AG04450 (cell line): Measurements from ENCODE around the gene EMP2. TPM values are rescaled to one million over a fixed set of nuclear protein-coding genes. Genes with fewer than 3 reads are reported as not detected.

Experiments
- CTCF ChIA-PET: fragments of 300-600, 350-600 bp; formaldehyde crosslinking; extraction: SDS; loops from one replicate; lab custom pipeline; 2022; ENCODE audit warnings: antibody characterized with exemption, inconsistent platforms; lab: Charles Lee
- POLR2A ChIA-PET: fragments of 350-600 bp; formaldehyde crosslinking; extraction: SDS; loops from one replicate; lab custom pipeline; 2021; ENCODE audit warnings: antibody characterized with exemption, inconsistent platforms; lab: Yijun Ruan, JAX
- DNase-seq: peaks from one replicate; pipeline ENCODE4 v3.0.0-alpha.2; 2011; ENCODE audit warnings: low read depth, low spot score
- H3K27ac ChIP-seq: one replicate; pipeline ENCODE4 v1.5.1; 2012; ENCODE audit warnings: low read depth, low read length, control low read depth
- H3K27me3 ChIP-seq: one replicate; pipeline ENCODE4 v1.6.0; 2012; ENCODE audit warnings: low read length; ENCODE audit not compliant: control insufficient read depth, insufficient read depth
- H3K4me3 ChIP-seq: 2 replicates; pipeline ENCODE4 v1.5.1; 2011; ENCODE audit warnings: mild to moderate bottlenecking, low read depth, low read length, control low read depth
- H3K9me3 ChIP-seq: 2 replicates; pipeline ENCODE4 v1.5.1; 2012; ENCODE audit warnings: low read length; ENCODE audit not compliant: control insufficient read depth, insufficient read depth
- polyA plus RNA-seq: library from polyadenylated mRNA; depleted of rRNA; stranded (reverse); fragments of >200 nt; gene quantifications from 2 replicates; pipeline ENCODE4 v1.2.3, GENCODE V29; 2011
- TF ChIP-seq, protein P1 (sequence below): IDR thresholded peaks from 2 replicates; pipeline ENCODE4 v1.5.1; 2011; ENCODE audit warnings: low read depth, low read length, control low read depth, inconsistent platforms

Gene EMP2
- polyA plus RNA-seq, 1 experiment = 15.2 TPM

DNA sequence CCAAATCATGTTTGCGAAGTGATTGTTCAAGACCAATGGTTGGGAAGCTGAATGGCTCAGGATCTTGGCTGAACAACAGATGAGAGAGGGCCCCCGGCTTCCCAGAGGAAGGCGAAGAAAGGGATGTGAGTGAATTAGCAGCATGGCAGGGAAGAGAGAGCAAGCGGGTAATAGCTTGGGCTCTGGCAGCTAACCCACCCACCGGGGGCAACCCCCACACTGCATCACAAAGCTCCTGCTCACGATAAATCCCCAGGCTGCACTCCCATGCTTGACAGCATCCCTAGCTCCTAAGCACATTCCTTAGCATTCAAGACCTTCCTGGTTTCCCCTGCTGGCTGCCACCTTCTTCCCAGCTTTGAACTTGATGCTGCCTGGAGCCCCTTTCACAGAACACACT, 26.2 kb upstream of the EMP2 start:
- POLR2A ChIA-PET = no interaction called here
- DNase-seq = no peak
- Histone ChIP-seq H3K27ac (no peak overlapping the region), H3K27me3 (peaks cover 4% of the 10 kb centered on the region), H3K4me3 (no peak overlapping the region), H3K9me3 (0 out of 2 replicates have a peak, but pooled peaks cover 2% of the 10 kb centered on the region)
- TF ChIP-seq, protein P1, sequence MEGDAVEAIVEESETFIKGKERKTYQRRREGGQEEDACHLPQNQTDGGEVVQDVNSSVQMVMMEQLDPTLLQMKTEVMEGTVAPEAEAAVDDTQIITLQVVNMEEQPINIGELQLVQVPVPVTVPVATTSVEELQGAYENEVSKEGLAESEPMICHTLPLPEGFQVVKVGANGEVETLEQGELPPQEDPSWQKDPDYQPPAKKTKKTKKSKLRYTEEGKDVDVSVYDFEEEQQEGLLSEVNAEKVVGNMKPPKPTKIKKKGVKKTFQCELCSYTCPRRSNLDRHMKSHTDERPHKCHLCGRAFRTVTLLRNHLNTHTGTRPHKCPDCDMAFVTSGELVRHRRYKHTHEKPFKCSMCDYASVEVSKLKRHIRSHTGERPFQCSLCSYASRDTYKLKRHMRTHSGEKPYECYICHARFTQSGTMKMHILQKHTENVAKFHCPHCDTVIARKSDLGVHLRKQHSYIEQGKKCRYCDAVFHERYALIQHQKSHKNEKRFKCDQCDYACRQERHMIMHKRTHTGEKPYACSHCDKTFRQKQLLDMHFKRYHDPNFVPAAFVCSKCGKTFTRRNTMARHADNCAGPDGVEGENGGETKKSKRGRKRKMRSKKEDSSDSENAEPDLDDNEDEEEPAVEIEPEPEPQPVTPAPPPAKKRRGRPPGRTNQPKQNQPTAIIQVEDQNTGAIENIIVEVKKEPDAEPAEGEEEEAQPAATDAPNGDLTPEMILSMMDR = no peak
- CTCF ChIA-PET = interaction anchor here (1.3 kb wide), 1 partner anchor 28 kb away, joined by 3 read pairs; no protein-coding TSS in a partner anchor

GRCh38 chr16:10605636-10606035, 25.2 kb upstream of the EMP2 start:
- no peak for DNase-seq
- Histone ChIP-seq H3K27me3 (peaks cover 4% of the 10 kb centered on the region), H3K27ac (no peak overlapping the region), H3K9me3 (0 out of 2 replicates have a peak, but pooled peaks cover 2% of the 10 kb centered on the region), H3K4me3 (no peak overlapping the region)
- TF ChIP-seq, protein P1 = no peak
- CTCF ChIA-PET = interaction anchor here (0.7 to 1.3 kb wide), 2 partner anchors 27 to 91 kb away, joined by 3 read pairs; no protein-coding TSS in a partner anchor
- POLR2A ChIA-PET = no interaction called here

DNA sequence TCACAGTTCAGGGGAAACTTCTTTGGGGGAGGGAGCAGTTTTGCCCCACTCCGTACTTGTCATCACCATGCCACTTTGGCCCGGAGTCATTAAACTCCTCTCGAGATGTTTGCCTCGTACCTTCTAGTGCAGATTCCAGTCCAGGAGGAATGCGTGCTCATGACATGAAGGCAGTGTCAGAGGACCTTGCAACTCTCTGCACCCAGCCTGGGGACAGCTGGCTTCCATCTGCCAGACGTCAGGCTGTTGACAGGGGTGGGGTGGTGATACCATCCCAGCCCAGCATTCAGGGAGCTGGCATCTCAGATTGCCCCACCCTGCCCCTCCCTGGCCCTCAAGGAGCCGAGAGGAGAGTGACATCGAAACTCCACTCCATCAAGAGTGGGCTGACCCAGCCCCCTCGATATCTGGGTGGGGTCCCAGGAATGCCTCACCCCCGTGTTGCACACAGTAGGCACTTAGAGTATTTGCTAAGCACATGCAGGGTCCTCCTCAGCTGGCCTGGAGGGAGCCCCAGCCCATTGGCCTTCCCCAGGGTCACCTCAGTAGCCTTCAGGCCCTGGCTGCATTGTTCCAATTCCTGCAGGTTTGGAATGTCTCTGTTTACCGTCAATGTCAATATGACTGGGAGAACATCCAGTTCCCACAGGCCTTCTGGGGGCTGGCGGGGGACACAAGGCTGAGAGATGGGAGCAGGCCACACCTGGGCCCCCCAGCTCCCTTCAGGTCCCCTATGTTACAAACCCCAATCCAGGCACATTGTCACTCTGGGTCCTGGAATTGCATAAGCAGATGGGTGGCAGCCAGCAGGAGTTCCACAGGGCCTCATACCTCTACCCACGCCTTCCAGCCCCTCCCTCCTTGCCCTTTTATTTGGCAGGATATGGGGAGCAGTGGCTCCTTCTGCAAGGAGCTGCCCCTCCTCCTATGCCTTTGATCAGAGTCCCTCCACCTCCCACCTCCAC, 21.3 kb upstream of the EMP2 start:
- H3K9me3 ChIP-seq = 0 out of 2 replicates have a peak, but pooled peaks cover 2% of the 10 kb centered on the region
- peaks cover 10% of the 10 kb centered on the region for H3K27me3 ChIP-seq
- POLR2A ChIA-PET = no interaction called here
- H3K27ac ChIP-seq = no peak overlapping the region
- no peak overlapping the region for H3K4me3 ChIP-seq
- CTCF ChIA-PET = interaction anchor here (1.4 kb wide), 2 partner anchors 22 to 81 kb away, joined by 3 to 4 read pairs; partner anchors contain the start of gene EMP2
- no peak for DNase-seq
- TF ChIP-seq, protein P1 = no peak

GRCh38 chr16:10600782-10601443, 20.5 kb upstream of the EMP2 start:
- POLR2A ChIA-PET = no interaction called here
- no peak for DNase-seq

More at GRCh38 chr16:10600782-10601443, 20.5 kb upstream of the EMP2 start:
- Histone ChIP-seq H3K27ac (no peak overlapping the region), H3K27me3 (peaks cover 10% of the 10 kb centered on the region), H3K4me3 (no peak overlapping the region), H3K9me3 (0 out of 2 replicates have a peak, but pooled peaks cover 2% of the 10 kb centered on the region)
- TF ChIP-seq, protein P1 = no peak
- CTCF ChIA-PET = interaction anchor here (1.4 kb wide), 2 partner anchors 21 to 80 kb away, joined by 3 to 4 read pairs; partner anchors contain the start of gene EMP2
